OCI-LY3 (cell line): ENCODE data around the gene IMMP2L.

Experiments used
- H2AFZ ChIP-seq: fragments of 200-600, 300-600 bp; shearing (Covaris generic); 2 replicates; pipeline ENCODE4 v1.6.0; 2014; ENCODE audit warnings: antibody characterized with exemption, low read depth, low read length
- H3K27ac ChIP-seq: fragments of 200-600, 300-600 bp; sonication (generic); 2 replicates; pipeline ENCODE4 v1.5.1; 2014; ENCODE audit warnings: mild to moderate bottlenecking, low read length, moderate library complexity, mixed read lengths
- H3K27me3 ChIP-seq: fragments of 200-600, 300-600 bp; sonication (generic); 2 replicates; pipeline ENCODE4 v1.6.1; 2014; ENCODE audit warnings: low read depth, low read length, mixed read lengths
- H3K36me3 ChIP-seq: fragments of 200-600, 300-600 bp; sonication (generic); replicated peaks from 2 replicates; pipeline ENCODE3; 2014; ENCODE audit warnings: low read depth, low read length, mixed read lengths
- H3K4me1 ChIP-seq: fragments of 300-600, 200-600 bp; sonication (generic); 2 replicates; pipeline ENCODE4 v1.6.1; 2014; ENCODE audit warnings: low read length, mixed read lengths
- H3K4me2 ChIP-seq: fragments of 200-600, 300-600 bp; sonication (generic); 2 replicates; pipeline ENCODE4 v1.6.1; 2014; ENCODE audit warnings: low read length, mixed read lengths
- H3K4me3 ChIP-seq: fragments of 300-600, 200-600 bp; sonication (generic); 2 replicates; pipeline ENCODE4 v1.5.1; 2014; ENCODE audit warnings: antibody characterized with exemption, mild to moderate bottlenecking, low read length, moderate library complexity
- H3K79me2 ChIP-seq: fragments of 300-600, 200-600 bp; shearing (Covaris generic); 2 replicates; pipeline ENCODE4 v1.6.1; 2014; ENCODE audit warnings: mild to moderate bottlenecking, low read length, mixed read lengths
- H3K9ac ChIP-seq: fragments of 300-600, 200-600 bp; shearing (Covaris generic); 2 replicates; pipeline ENCODE4 v1.6.0; 2014; ENCODE audit warnings: mild to moderate bottlenecking, low read length, moderate library complexity
- H3K9me3 ChIP-seq: fragments of 200-600, 300-600 bp; shearing (Covaris generic); 2 replicates; pipeline ENCODE4 v1.6.1; 2014; ENCODE audit warnings: low read length, mixed read lengths; ENCODE audit not compliant: insufficient read depth
- H4K20me1 ChIP-seq: fragments of 200-600, 300-600 bp; sonication (generic); 2 replicates; pipeline ENCODE4 v1.6.1; 2016; ENCODE audit warnings: low read length, mixed read lengths; ENCODE audit not compliant: insufficient read depth
- EZH2phosphoT487 ChIP-seq: fragments of 200-600 bp; shearing (Covaris generic); IDR thresholded peaks from 2 replicates; pipeline ENCODE4 v1.6.1; 2018; ENCODE audit warnings: antibody characterized with exemption, mixed run types, low read depth
- TF ChIP-seq, protein P1 (sequence below): fragments of 200-600, 300-600 bp; sonication (generic); IDR thresholded peaks from 2 replicates; pipeline ENCODE4 v1.5.1; 2014; ENCODE audit warnings: antibody characterized with exemption, low read length, low read depth

The IMMP2L gene

DNA sequence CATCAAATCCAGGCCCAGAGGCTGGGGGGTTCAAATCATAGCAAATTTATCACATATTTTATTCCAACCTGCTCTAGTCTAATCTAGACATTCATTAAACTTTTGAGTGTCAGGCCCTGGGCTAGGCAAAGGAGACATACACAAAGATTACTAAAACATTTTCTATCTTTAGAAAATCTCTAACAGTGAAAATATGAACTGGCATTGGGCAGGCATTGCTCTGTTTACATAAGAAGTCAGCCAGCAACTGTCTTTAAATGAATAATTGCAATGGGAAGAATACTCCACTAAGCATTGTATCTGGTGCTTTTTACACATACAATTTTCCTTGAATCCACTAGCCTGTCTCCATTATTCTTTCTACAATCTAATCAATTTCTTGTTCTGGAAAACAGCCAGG lies 693.8 kb downstream of the IMMP2L start:
- Histone ChIP-seq H4K20me1 (no peaks in the 10 kb centered on the region), H3K27me3 (no peaks in the 10 kb centered on the region), H3K27ac (no peak overlapping the region), H3K9ac (no peak overlapping the region), H2AFZ (no peak overlapping the region), H3K4me3 (no peak overlapping the region), H3K79me2 (no peaks in the 10 kb centered on the region), H3K36me3 (no peaks in the 10 kb centered on the region), H3K9me3 (no peaks in the 10 kb centered on the region), H3K4me2 (no peak overlapping the region), H3K4me1 (no peaks in the 10 kb centered on the region)
- no peak for TF ChIP-seq EZH2phosphoT487
- TF ChIP-seq, protein P1, sequence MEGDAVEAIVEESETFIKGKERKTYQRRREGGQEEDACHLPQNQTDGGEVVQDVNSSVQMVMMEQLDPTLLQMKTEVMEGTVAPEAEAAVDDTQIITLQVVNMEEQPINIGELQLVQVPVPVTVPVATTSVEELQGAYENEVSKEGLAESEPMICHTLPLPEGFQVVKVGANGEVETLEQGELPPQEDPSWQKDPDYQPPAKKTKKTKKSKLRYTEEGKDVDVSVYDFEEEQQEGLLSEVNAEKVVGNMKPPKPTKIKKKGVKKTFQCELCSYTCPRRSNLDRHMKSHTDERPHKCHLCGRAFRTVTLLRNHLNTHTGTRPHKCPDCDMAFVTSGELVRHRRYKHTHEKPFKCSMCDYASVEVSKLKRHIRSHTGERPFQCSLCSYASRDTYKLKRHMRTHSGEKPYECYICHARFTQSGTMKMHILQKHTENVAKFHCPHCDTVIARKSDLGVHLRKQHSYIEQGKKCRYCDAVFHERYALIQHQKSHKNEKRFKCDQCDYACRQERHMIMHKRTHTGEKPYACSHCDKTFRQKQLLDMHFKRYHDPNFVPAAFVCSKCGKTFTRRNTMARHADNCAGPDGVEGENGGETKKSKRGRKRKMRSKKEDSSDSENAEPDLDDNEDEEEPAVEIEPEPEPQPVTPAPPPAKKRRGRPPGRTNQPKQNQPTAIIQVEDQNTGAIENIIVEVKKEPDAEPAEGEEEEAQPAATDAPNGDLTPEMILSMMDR, result no peak

DNA sequence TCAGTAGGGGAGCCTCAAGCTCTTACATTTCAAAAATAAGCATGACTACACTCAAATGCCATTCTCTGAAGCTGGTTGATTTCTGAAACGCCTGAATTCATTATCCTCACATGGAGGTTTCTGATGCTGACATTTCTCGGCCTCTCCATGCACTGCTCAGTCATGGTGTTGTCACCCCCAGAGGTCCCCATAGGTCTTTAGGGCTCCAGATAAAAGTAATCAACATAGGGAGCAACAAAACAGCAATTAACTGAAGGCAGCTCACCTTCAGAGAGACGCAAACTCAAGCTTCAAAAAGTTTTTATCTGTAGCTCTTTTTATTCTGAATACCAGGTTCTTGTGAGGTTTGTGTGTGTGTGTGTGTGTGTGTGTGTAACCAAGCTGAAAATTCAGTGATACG lies 694.5 kb downstream of the IMMP2L start:
- Histone ChIP-seq H3K9ac (no peak overlapping the region), H2AFZ (no peak overlapping the region), H3K4me3 (no peak overlapping the region), H3K4me1 (no peaks in the 10 kb centered on the region), H3K4me2 (no peak overlapping the region), H3K27ac (no peak overlapping the region), H3K36me3 (no peaks in the 10 kb centered on the region), H3K79me2 (no peaks in the 10 kb centered on the region), H3K27me3 (no peaks in the 10 kb centered on the region), H3K9me3 (no peaks in the 10 kb centered on the region), H4K20me1 (no peaks in the 10 kb centered on the region)
- TF ChIP-seq EZH2phosphoT487, result no peak
- TF ChIP-seq, protein P1, result no peak

DNA sequence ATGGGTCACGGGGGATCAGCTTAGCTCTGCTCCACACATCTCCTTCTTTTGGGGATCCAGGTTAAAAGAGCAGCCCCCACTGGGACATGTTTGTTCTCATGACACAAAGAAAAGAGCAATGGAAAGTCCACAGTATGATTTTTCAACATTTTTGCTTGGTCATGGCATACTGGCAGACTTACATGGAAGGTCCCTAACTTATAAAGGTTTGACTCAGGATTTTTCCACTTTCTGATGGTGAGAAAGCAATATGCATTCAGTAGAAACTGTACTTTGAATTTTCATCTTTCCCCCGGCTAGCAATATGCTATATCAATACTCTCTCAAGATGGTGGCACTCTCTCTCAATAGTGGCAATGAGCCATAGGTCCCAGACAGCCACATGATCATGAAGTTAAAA lies 699.0 kb downstream of the IMMP2L start:
- no peak overlapping the region for H3K4me3 ChIP-seq
- no peaks in the 10 kb centered on the region for H3K79me2 ChIP-seq
- H3K9ac ChIP-seq, result no peak overlapping the region
- no peak overlapping the region for H2AFZ ChIP-seq
- no peaks in the 10 kb centered on the region for H3K4me1 ChIP-seq
- TF ChIP-seq, protein P1, result no peak
- TF ChIP-seq EZH2phosphoT487, result no peak
- H3K27ac ChIP-seq, result no peak overlapping the region
- H3K4me2 ChIP-seq, result no peak overlapping the region
- H3K27me3 ChIP-seq, result no peaks in the 10 kb centered on the region
- H4K20me1 ChIP-seq, result no peaks in the 10 kb centered on the region
- H3K9me3 ChIP-seq, result no peaks in the 10 kb centered on the region
- no peaks in the 10 kb centered on the region for H3K36me3 ChIP-seq

DNA sequence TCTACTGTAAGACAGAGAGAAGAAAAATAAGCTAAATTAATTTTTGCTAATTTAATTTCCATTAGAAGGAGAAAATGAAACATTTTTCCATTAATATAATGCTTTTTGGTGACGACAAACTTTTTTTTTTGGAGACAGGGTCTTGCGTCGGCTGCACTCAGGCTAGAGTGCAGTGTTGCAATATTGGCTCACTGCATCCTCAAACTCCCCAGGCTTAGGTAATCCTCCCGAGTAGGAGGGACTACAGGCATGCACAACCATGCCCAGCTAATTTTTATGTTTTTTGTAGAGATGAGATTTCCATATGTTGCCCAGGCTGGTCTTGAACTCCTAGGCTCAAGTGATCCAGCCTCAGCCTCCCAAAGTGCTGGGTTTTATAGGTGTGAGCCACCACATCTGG lies 701.1 kb downstream of the IMMP2L start:
- no peaks in the 10 kb centered on the region for H4K20me1 ChIP-seq

More for the DNA sequence above, 701.1 kb downstream of the IMMP2L start:
- Histone ChIP-seq H2AFZ (no peak overlapping the region), H3K79me2 (no peaks in the 10 kb centered on the region), H3K9me3 (no peaks in the 10 kb centered on the region), H3K27ac (no peak overlapping the region), H3K4me2 (no peak overlapping the region), H3K27me3 (no peaks in the 10 kb centered on the region), H3K9ac (no peak overlapping the region), H3K4me3 (no peak overlapping the region), H3K36me3 (no peaks in the 10 kb centered on the region), H3K4me1 (no peaks in the 10 kb centered on the region)
- no peak for TF ChIP-seq EZH2phosphoT487
- TF ChIP-seq, protein P1, result no peak
